Stimulated activated CD8-positive, alpha-beta memory T cell treated with anti-CD3 and anti-CD28 coated beads, Interleukin-4, amount 100 ng/mL, for 1 hour (primary cell): ENCODE data around the gene LMF1.
"Not testable (repeated sequence)": the region's sequence is repeated elsewhere in the genome, so short reads cannot be mapped to it uniquely, and the experiment has no call there.

Experiments used
- DNase-seq, 2 donors: peaks; one replicate each; pipeline ENCODE4 v3.0.0-alpha.2; 2020; ENCODE audit warnings: low read depth in 2 of 2, low spot score in 1 of 2

The LMF1 gene

GRCh38 chr16:972316-973002, 1.7 kb upstream of the LMF1 start:
- DNase-seq: no peak

- DNase-seq: no peak
Observed at GRCh38 chr16:971981-972315, 1.2 kb upstream of the LMF1 start.

- no peak for DNase-seq
Observed at GRCh38 chr16:971582-971905, 760 bp upstream of the LMF1 start.

- DNase-seq: no peak
Observed at GRCh38 chr16:970386-970765, 408 bp downstream of the LMF1 start.

- DNase-seq: no peak
Observed at GRCh38 chr16:969508-970385, 1.0 kb downstream of the LMF1 start.

GRCh38 chr16:968620-969019, 2.2 kb downstream of the LMF1 start:
- DNase-seq: no peak

GRCh38 chr16:967546-968295, 3.1 kb downstream of the LMF1 start:
- DNase-seq: no peak

- no peak for DNase-seq
Observed at GRCh38 chr16:967077-967541, 3.7 kb downstream of the LMF1 start.

- no peak for DNase-seq
Observed at GRCh38 chr16:966505-966904, 4.3 kb downstream of the LMF1 start.

- no peak for DNase-seq
Observed at GRCh38 chr16:966035-966434, 4.7 kb downstream of the LMF1 start.

GRCh38 chr16:965487-965886, 5.3 kb downstream of the LMF1 start:
- no peak for DNase-seq

- no peak for DNase-seq
Observed at GRCh38 chr16:965036-965395, 5.8 kb downstream of the LMF1 start.

GRCh38 chr16:964356-965035, 6.3 kb downstream of the LMF1 start:
- no peak for DNase-seq

- no peak for DNase-seq
Observed at GRCh38 chr16:963913-964312, 6.9 kb downstream of the LMF1 start.

- DNase-seq: no peak
Observed at GRCh38 chr16:962901-963814, 7.6 kb downstream of the LMF1 start.

- no peak for DNase-seq
Observed at GRCh38 chr16:962366-962765, 8.4 kb downstream of the LMF1 start.

- DNase-seq: no peak
Observed at GRCh38 chr16:959232-960040, 11.3 kb downstream of the LMF1 start.

- not testable (repeated sequence) for DNase-seq
Observed at GRCh38 chr16:955766-956165, 15.0 kb downstream of the LMF1 start.

GRCh38 chr16:953818-954217, 17.0 kb downstream of the LMF1 start:
- not testable (repeated sequence) for DNase-seq

- DNase-seq: no peak
Observed at GRCh38 chr16:952321-952720, 18.5 kb downstream of the LMF1 start.
